ENCODE data around the gene NDUFA11.

Gene NDUFA11

GRCh38 chr19:5896365-5897076 is 7.1 kb downstream of the NDUFA11 start:
- no peak for DNase-seq (ENCODE audit: low read depth)
- TF ChIP-seq MAX (IDR thresholded peaks at IDR 0.05; ENCODE audit: low read depth, low read length) (no peak), MYC (IDR thresholded peaks at IDR 0.05; ENCODE audit: low read depth, low read length) (no peak), POLR2A (IDR thresholded peaks at IDR 0.05; ENCODE audit: extremely low read depth, insufficient read length) (no peak)
- TF ChIP-seq, protein P1, sequence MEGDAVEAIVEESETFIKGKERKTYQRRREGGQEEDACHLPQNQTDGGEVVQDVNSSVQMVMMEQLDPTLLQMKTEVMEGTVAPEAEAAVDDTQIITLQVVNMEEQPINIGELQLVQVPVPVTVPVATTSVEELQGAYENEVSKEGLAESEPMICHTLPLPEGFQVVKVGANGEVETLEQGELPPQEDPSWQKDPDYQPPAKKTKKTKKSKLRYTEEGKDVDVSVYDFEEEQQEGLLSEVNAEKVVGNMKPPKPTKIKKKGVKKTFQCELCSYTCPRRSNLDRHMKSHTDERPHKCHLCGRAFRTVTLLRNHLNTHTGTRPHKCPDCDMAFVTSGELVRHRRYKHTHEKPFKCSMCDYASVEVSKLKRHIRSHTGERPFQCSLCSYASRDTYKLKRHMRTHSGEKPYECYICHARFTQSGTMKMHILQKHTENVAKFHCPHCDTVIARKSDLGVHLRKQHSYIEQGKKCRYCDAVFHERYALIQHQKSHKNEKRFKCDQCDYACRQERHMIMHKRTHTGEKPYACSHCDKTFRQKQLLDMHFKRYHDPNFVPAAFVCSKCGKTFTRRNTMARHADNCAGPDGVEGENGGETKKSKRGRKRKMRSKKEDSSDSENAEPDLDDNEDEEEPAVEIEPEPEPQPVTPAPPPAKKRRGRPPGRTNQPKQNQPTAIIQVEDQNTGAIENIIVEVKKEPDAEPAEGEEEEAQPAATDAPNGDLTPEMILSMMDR (IDR thresholded peaks at IDR 0.05; ENCODE audit: low read depth, low read length): no peak
- no peak overlapping the region for H3K4me3 ChIP-seq (ENCODE audit: low read depth, low read length)

- TF ChIP-seq POLR2A (IDR thresholded peaks at IDR 0.05; ENCODE audit: extremely low read depth, insufficient read length): no peak
- TF ChIP-seq MYC (IDR thresholded peaks at IDR 0.05; ENCODE audit: low read depth, low read length): no peak
- TF ChIP-seq, protein P1 (IDR thresholded peaks at IDR 0.05; ENCODE audit: low read depth, low read length): no peak
- no peak for TF ChIP-seq MAX (IDR thresholded peaks at IDR 0.05; ENCODE audit: low read depth, low read length)
- DNase-seq (ENCODE audit: low read depth): no peak
- H3K4me3 ChIP-seq (ENCODE audit: low read depth, low read length): no peak overlapping the region
Observed at GRCh38 chr19:5895890-5896289, 7.7 kb downstream of the NDUFA11 start.

GRCh38 chr19:5895409-5895808 is 8.2 kb downstream of the NDUFA11 start:
- no peak for DNase-seq (ENCODE audit: low read depth)
- no peak for TF ChIP-seq POLR2A (IDR thresholded peaks at IDR 0.05; ENCODE audit: extremely low read depth, insufficient read length)
- no peak for TF ChIP-seq MAX (IDR thresholded peaks at IDR 0.05; ENCODE audit: low read depth, low read length)
- TF ChIP-seq MYC (IDR thresholded peaks at IDR 0.05; ENCODE audit: low read depth, low read length): no peak
- TF ChIP-seq, protein P1 (IDR thresholded peaks at IDR 0.05; ENCODE audit: low read depth, low read length): no peak
- H3K4me3 ChIP-seq (ENCODE audit: low read depth, low read length): no peak overlapping the region

GRCh38 chr19:5894704-5895349 is 8.8 kb downstream of the NDUFA11 start:
- TF ChIP-seq MAX (IDR thresholded peaks at IDR 0.05; ENCODE audit: low read depth, low read length) (no peak), MYC (IDR thresholded peaks at IDR 0.05; ENCODE audit: low read depth, low read length) (no peak), POLR2A (IDR thresholded peaks at IDR 0.05; ENCODE audit: extremely low read depth, insufficient read length) (no peak)
- TF ChIP-seq, protein P1 (IDR thresholded peaks at IDR 0.05; ENCODE audit: low read depth, low read length): no peak
- H3K4me3 ChIP-seq (ENCODE audit: low read depth, low read length): no peak overlapping the region
- DNase-seq (ENCODE audit: low read depth): no peak

GRCh38 chr19:5893907-5894703 is 9.5 kb downstream of the NDUFA11 start:
- TF ChIP-seq MAX (IDR thresholded peaks at IDR 0.05; ENCODE audit: low read depth, low read length) (no peak), MYC (IDR thresholded peaks at IDR 0.05; ENCODE audit: low read depth, low read length) (no peak), POLR2A (IDR thresholded peaks at IDR 0.05; ENCODE audit: extremely low read depth, insufficient read length) (no peak)
- TF ChIP-seq, protein P1 (IDR thresholded peaks at IDR 0.05; ENCODE audit: low read depth, low read length): no peak
- no peak overlapping the region for H3K4me3 ChIP-seq (ENCODE audit: low read depth, low read length)
- DNase-seq (ENCODE audit: low read depth): no peak

All from NB4 (cell line).